ENCODE data around the gene SYNPR. TPM values are rescaled to one million over a fixed set of nuclear protein-coding genes. Genes with fewer than 3 reads are reported as not detected.

The SYNPR gene
- total RNA-seq, 1 donor from 2014 or later = not detected

GRCh38 chr3:63430875-63431274 lies 152.8 kb downstream of the SYNPR start:
- Mint-ChIP-seq H3K27ac (ENCODE audit: unreplicated experiment) (no peak overlapping the region), H3K36me3 (ENCODE audit: low read depth) (no peaks in the 10 kb centered on the region), H3K4me3 (no peak overlapping the region), H3K4me1 (no peaks in the 10 kb centered on the region), H3K27me3 (ENCODE audit: low read depth) (no peaks in the 10 kb centered on the region), H3K9me3 (no peaks in the 10 kb centered on the region)
- TF ChIP-seq, protein P1, sequence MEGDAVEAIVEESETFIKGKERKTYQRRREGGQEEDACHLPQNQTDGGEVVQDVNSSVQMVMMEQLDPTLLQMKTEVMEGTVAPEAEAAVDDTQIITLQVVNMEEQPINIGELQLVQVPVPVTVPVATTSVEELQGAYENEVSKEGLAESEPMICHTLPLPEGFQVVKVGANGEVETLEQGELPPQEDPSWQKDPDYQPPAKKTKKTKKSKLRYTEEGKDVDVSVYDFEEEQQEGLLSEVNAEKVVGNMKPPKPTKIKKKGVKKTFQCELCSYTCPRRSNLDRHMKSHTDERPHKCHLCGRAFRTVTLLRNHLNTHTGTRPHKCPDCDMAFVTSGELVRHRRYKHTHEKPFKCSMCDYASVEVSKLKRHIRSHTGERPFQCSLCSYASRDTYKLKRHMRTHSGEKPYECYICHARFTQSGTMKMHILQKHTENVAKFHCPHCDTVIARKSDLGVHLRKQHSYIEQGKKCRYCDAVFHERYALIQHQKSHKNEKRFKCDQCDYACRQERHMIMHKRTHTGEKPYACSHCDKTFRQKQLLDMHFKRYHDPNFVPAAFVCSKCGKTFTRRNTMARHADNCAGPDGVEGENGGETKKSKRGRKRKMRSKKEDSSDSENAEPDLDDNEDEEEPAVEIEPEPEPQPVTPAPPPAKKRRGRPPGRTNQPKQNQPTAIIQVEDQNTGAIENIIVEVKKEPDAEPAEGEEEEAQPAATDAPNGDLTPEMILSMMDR (conservative IDR thresholded peaks at IDR 0.05) = no peak
- no peak for DNase-seq (ENCODE audit: low read depth, low spot score)

GRCh38 chr3:63437858-63438257 lies 159.8 kb downstream of the SYNPR start:
- Mint-ChIP-seq H3K4me1 (peaks cover 7% of the 10 kb centered on the region), H3K36me3 (ENCODE audit: low read depth) (no peaks in the 10 kb centered on the region), H3K9me3 (no peaks in the 10 kb centered on the region), H3K27me3 (ENCODE audit: low read depth) (peaks cover 7% of the 10 kb centered on the region), H3K27ac (ENCODE audit: unreplicated experiment) (peak overlapping the region; percentile 73), H3K4me3 (no peak overlapping the region)
- no peak for DNase-seq (ENCODE audit: low read depth, low spot score)
- TF ChIP-seq, protein P1 (conservative IDR thresholded peaks at IDR 0.05) = no peak

- no peaks in the 10 kb centered on the region for H3K9me3 Mint-ChIP-seq
- TF ChIP-seq, protein P1 (conservative IDR thresholded peaks at IDR 0.05) = no peak
- H3K27ac Mint-ChIP-seq (ENCODE audit: unreplicated experiment) = no peak overlapping the region
- no peaks in the 10 kb centered on the region for H3K36me3 Mint-ChIP-seq (ENCODE audit: low read depth)
- DNase-seq (ENCODE audit: low read depth, low spot score) = no peak
- peaks cover 10% of the 10 kb centered on the region for H3K27me3 Mint-ChIP-seq (ENCODE audit: low read depth)
- H3K4me3 Mint-ChIP-seq = no peak overlapping the region
- peaks cover 7% of the 10 kb centered on the region for H3K4me1 Mint-ChIP-seq
Measured at GRCh38 chr3:63438826-63439371, 160.8 kb downstream of the SYNPR start.

DNA sequence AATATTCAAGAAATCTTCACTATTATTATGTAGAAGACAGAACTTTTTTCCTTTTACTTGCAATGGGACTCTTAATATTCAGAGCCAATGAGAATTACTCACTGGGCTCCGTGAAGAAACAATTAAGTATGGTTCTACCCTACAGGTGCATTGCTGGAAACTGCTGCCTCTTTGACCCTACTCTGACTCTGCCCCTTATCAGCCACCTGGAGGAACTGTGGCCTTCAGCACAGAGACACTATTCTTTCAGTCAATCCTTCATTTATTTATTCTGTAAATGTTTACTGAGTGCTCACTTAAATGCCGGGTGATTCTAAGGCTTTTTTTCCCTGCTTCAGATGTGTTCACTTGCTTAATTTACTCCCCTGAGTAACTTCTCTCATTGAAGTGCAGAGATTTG lies 163.2 kb downstream of the SYNPR start:
- Mint-ChIP-seq H3K27ac (ENCODE audit: unreplicated experiment) (no peak overlapping the region), H3K36me3 (ENCODE audit: low read depth) (no peaks in the 10 kb centered on the region), H3K4me3 (no peak overlapping the region), H3K27me3 (ENCODE audit: low read depth) (peaks cover 10% of the 10 kb centered on the region), H3K9me3 (no peaks in the 10 kb centered on the region), H3K4me1 (peaks cover 7% of the 10 kb centered on the region)
- TF ChIP-seq, protein P1 (conservative IDR thresholded peaks at IDR 0.05) = no peak
- DNase-seq (ENCODE audit: low read depth, low spot score) = no peak

DNA sequence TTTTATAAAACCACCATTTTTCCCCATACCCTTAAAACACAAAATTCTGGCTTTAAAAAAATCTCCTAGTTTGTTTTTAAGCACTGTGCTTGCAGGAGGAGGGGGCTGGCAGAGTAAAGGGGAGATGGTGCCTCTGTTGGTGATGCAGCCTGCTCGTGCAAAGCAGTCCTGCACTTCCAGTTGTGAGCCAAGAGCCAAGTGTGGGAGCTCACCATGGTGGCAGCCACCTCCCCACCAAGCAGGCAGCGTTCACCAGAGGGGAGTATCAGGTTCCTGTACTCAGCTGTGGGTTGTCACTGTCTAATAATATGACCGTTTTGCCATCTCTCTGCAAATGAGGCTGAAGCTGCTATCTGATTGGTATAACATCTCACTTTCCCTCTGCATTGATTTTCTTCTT lies 164.8 kb downstream of the SYNPR start:
- no peak for DNase-seq (ENCODE audit: low read depth, low spot score)
- peaks cover 7% of the 10 kb centered on the region for H3K4me1 Mint-ChIP-seq
- H3K9me3 Mint-ChIP-seq = no peaks in the 10 kb centered on the region
- TF ChIP-seq, protein P1 (conservative IDR thresholded peaks at IDR 0.05) = no peak
- H3K4me3 Mint-ChIP-seq = no peak overlapping the region
- no peak overlapping the region for H3K27ac Mint-ChIP-seq (ENCODE audit: unreplicated experiment)
- H3K27me3 Mint-ChIP-seq (ENCODE audit: low read depth) = peaks cover 10% of the 10 kb centered on the region
- no peaks in the 10 kb centered on the region for H3K36me3 Mint-ChIP-seq (ENCODE audit: low read depth)

Measured in neural crest cell (in vitro differentiated cells).